IMR-90 (cell line): ENCODE measurements around the gene FTO. TPM values are rescaled to one million over a fixed set of nuclear protein-coding genes. Genes with fewer than 3 reads are reported as not detected.

ENCODE experiments used
- ATAC-seq: fragments of 200-7000 bp; cut with Tn5 transposase; 2 replicates; pipeline ENCODE4 v1.9.1; 2020; ENCODE audit warnings: low read depth, mild to moderate bottlenecking, moderate library complexity
- BruUV-seq: library from RNA; stranded (reverse); fragments of 400-500 nt; replicated peaks from 2 replicates; lab custom pipeline; 2021; lab: Mats Ljungman, UMichigan
- CTCF ChIA-PET: fragments of 300-600 bp; formaldehyde crosslinking; extraction: SDS; loops from one replicate; lab custom pipeline; 2021; ENCODE audit warnings: antibody characterized with exemption; lab: Yijun Ruan, JAX
- POLR2A ChIA-PET: fragments of 300-600 bp; sonication (Branson Sonifier 250); formaldehyde crosslinking; loops from one replicate; lab custom pipeline; 2022; ENCODE audit warnings: antibody characterized with exemption; ENCODE audit not compliant: unreplicated experiment; lab: Charles Lee
- DNase-seq: peaks from one replicate; pipeline ENCODE4 v3.0.0; 2013
- H2AFZ ChIP-seq: replicated peaks from 2 replicates; pipeline ENCODE3; 2013; ENCODE audit warnings: low read length, mild to moderate bottlenecking; ENCODE audit not compliant: poor library complexity
- H2AK5ac ChIP-seq: 2 replicates; pipeline ENCODE4 v1.6.1; 2013; ENCODE audit warnings: low read depth, low read length, inconsistent platforms
- H2AK9ac ChIP-seq: replicated peaks from 2 replicates; pipeline ENCODE3; 2013; ENCODE audit warnings: mild to moderate bottlenecking, low read depth, low read length, moderate library complexity; ENCODE audit not compliant: poor library complexity
- H2BK120ac ChIP-seq: 2 replicates; pipeline ENCODE4 v1.6.1; 2013; ENCODE audit warnings: low read depth, low read length, inconsistent platforms
- H2BK15ac ChIP-seq: 3 replicates; pipeline ENCODE4 v1.6.1; 2013; ENCODE audit warnings: low read depth, low read length, inconsistent platforms
- H2BK20ac ChIP-seq: 2 replicates; pipeline ENCODE4 v1.6.1; 2013; ENCODE audit warnings: low read depth, mild to moderate bottlenecking, inconsistent platforms, low read length, moderate library complexity
- H2BK5ac ChIP-seq: 2 replicates; pipeline ENCODE4 v1.6.1; 2013; ENCODE audit warnings: mild to moderate bottlenecking, low read depth, low read length, inconsistent platforms; ENCODE audit not compliant: poor library complexity, severe bottlenecking
- H3K14ac ChIP-seq: replicated peaks from 2 replicates; pipeline ENCODE4 v1.6.1; 2013; ENCODE audit warnings: low read depth, low read length, inconsistent platforms
- H3K18ac ChIP-seq: 2 replicates; pipeline ENCODE4 v1.6.1; 2013; ENCODE audit warnings: low read depth, low read length, control low read depth
- H3K23ac ChIP-seq: 2 replicates; pipeline ENCODE4 v1.6.1; 2013; ENCODE audit warnings: low read depth, low read length, inconsistent platforms
- H3K27ac ChIP-seq: 2 replicates; pipeline ENCODE4 v1.5.1; 2013; ENCODE audit warnings: mild to moderate bottlenecking, control low read depth, low read length; ENCODE audit not compliant: insufficient read depth
- H3K27me3 ChIP-seq: 2 replicates; pipeline ENCODE4 v1.6.1; 2013; ENCODE audit warnings: low read length; ENCODE audit not compliant: control insufficient read depth, insufficient read depth
- H3K36me3 ChIP-seq: 2 replicates; pipeline ENCODE4 v1.6.1; 2013; ENCODE audit warnings: low read length, mixed read lengths; ENCODE audit not compliant: control insufficient read depth, insufficient read depth
- H3K4ac ChIP-seq: 2 replicates; pipeline ENCODE4 v1.6.1; 2013; ENCODE audit warnings: low read depth, low read length, inconsistent platforms
- H3K4me1 ChIP-seq: 2 replicates; pipeline ENCODE4 v1.6.1; 2013; ENCODE audit warnings: low read length, mixed read lengths; ENCODE audit not compliant: control insufficient read depth, insufficient read depth
- H3K4me2 ChIP-seq: 2 replicates; pipeline ENCODE4 v1.6.1; 2013; ENCODE audit warnings: low read depth, mild to moderate bottlenecking, control low read depth, low read length, moderate library complexity
- H3K4me3 ChIP-seq: 2 replicates; pipeline ENCODE4 v1.5.1; 2013; ENCODE audit warnings: low read depth, mild to moderate bottlenecking, control low read depth, low read length, moderate library complexity; ENCODE audit not compliant: insufficient read depth
- H3K56ac ChIP-seq: 2 replicates; pipeline ENCODE4 v1.6.1; 2013; ENCODE audit warnings: low read length, inconsistent platforms; ENCODE audit not compliant: insufficient read depth; ENCODE audit errors: extremely low read depth
- H3K79me1 ChIP-seq, 2 experiments: 2 replicates each; pipeline ENCODE4 v1.6.1; 2013; ENCODE audit warnings: low read length in 2 of 2, inconsistent platforms in 1 of 2, low read depth in 1 of 2
- H3K9ac ChIP-seq: 2 replicates; pipeline ENCODE4 v1.6.1; 2013; ENCODE audit warnings: low read depth, low read length, control low read depth
- H3K9me1 ChIP-seq: 2 replicates; pipeline ENCODE4 v1.6.1; 2013; ENCODE audit warnings: low read length, inconsistent platforms; ENCODE audit not compliant: insufficient read depth
- H3K9me3 ChIP-seq: 2 replicates; pipeline ENCODE4 v1.6.1; 2013; ENCODE audit warnings: low read length; ENCODE audit not compliant: control insufficient read depth, insufficient read depth
- H4K20me1 ChIP-seq: 2 replicates; pipeline ENCODE4 v1.6.1; 2013; ENCODE audit warnings: low read length, inconsistent platforms; ENCODE audit not compliant: insufficient read depth
- H4K5ac ChIP-seq: 2 replicates; pipeline ENCODE4 v1.6.1; 2013; ENCODE audit warnings: mild to moderate bottlenecking, low read depth, low read length, control low read depth
- H4K8ac ChIP-seq, 2 experiments: 2 replicates each; pipeline ENCODE4 v1.6.1; 2013; ENCODE audit warnings: low read depth in 2 of 2, low read length in 2 of 2, control low read depth in 1 of 2, inconsistent platforms in 1 of 2
- H4K91ac ChIP-seq: 2 replicates; pipeline ENCODE4 v1.6.1; 2013; ENCODE audit warnings: low read depth, low read length, inconsistent platforms; ENCODE audit not compliant: insufficient read depth
- CHD1 ChIP-seq: IDR thresholded peaks from 2 replicates; pipeline ENCODE4 v1.6.1; 2012; ENCODE audit warnings: low read depth, low read length, improper control_type of control experiment
- CTCF ChIP-seq: conservative IDR thresholded peaks from 2 replicates; pipeline ENCODE4 v1.5.1; 2012; ENCODE audit warnings: mild to moderate bottlenecking, low read depth, low read length, improper control_type of control experiment
- FOS ChIP-seq: fragments of 150-350 bp; IDR thresholded peaks from 2 replicates; pipeline ENCODE4 v1.6.1; 2016; ENCODE audit warnings: low read depth, low read length
- MAFK ChIP-seq: IDR thresholded peaks from 2 replicates; pipeline ENCODE4 v1.6.1; 2012; ENCODE audit warnings: low read depth, low read length, improper control_type of control experiment
- MAZ ChIP-seq: IDR thresholded peaks from 2 replicates; pipeline ENCODE4 v1.6.1; 2012; ENCODE audit warnings: low read depth, mild to moderate bottlenecking, low read length, improper control_type of control experiment, moderate library complexity, borderline replicate concordance
- MXI1 ChIP-seq: IDR thresholded peaks from 2 replicates; pipeline ENCODE4 v1.6.1; 2012; ENCODE audit warnings: low read depth, mild to moderate bottlenecking, low read length, moderate library complexity, borderline replicate concordance
- NFE2L2 ChIP-seq: fragments of 150-350 bp; IDR thresholded peaks from 2 replicates; pipeline ENCODE4 v1.6.1; 2016; ENCODE audit warnings: low read depth, mild to moderate bottlenecking, low read length
- POLR2A ChIP-seq: IDR thresholded peaks from 2 replicates; pipeline ENCODE4 v1.6.1; 2012; ENCODE audit warnings: mild to moderate bottlenecking, low read depth, low read length
- RAD21 ChIP-seq: IDR thresholded peaks from 2 replicates; pipeline ENCODE4 v1.6.1; 2012; ENCODE audit warnings: low read length, improper control_type of control experiment
- RFX5 ChIP-seq: IDR thresholded peaks from 2 replicates; pipeline ENCODE4 v1.8.0; 2012; ENCODE audit warnings: low read depth, mild to moderate bottlenecking, low read length, moderate library complexity
- SMC3 ChIP-seq: fragments of 150-350 bp; IDR thresholded peaks from 2 replicates; pipeline ENCODE4 v1.6.1; 2016; ENCODE audit warnings: low read depth, mild to moderate bottlenecking, antibody characterized with exemption, low read length, moderate library complexity
- USF2 ChIP-seq: fragments of 150-350 bp; IDR thresholded peaks from 2 replicates; pipeline ENCODE4 v1.6.1; 2017; ENCODE audit warnings: mild to moderate bottlenecking, antibody characterized with exemption, low read length, low read depth
- WGBS, 2 experiments: methylation state at CpG; one replicate each; pipeline versions ENCODE4 v1.1.5 to v1.1.7; 2013; ENCODE audit warnings: missing lambda C conversion rate in 2 of 2; ENCODE audit not compliant: insufficient read length in 1 of 2; ENCODE audit errors: extremely low coverage in 2 of 2; 5-methylcytosine and 5-hydroxymethylcytosine counted together
- dilution Hi-C: fragments of 300-500 bp; cut with HindIII; formaldehyde crosslinking; loops from one replicate; pipeline ENCODE4 v1.14.3; 2018; ENCODE audit warnings: low sequenced_read_pairs; ENCODE audit not compliant: unreplicated experiment
- in situ Hi-C: fragments of 300-500 bp; cut with MboI; formaldehyde crosslinking; loops from 3 replicates; pipeline ENCODE4 v1.14.3; 2019; ENCODE audit warnings: low sequenced_read_pairs, inconsistent platforms, mixed read lengths
- intact Hi-C: fragments of 100-400 bp; cut with micrococcal nuclease; formaldehyde crosslinking; loops from 2 replicates; pipeline ENCODE4 v1.10.0; 2022
- polyA plus RNA-seq, 3 experiments: library from polyadenylated mRNA; depleted of rRNA; stranded (reverse); fragments of >200 nt; gene quantifications; 2 replicates each; pipeline ENCODE4 v1.2.3, GENCODE V29; 2012; ENCODE audit warnings: low replicate concordance in 1 of 3
- total RNA-seq: library from RNA; depleted of rRNA; stranded (reverse); fragments of >200 nt; gene quantifications from 2 replicates; pipeline ENCODE4 v1.2.3, GENCODE V29; 2012

Gene FTO
- total and polyA plus RNA-seq, 2 of the 4 experiments (the other 2 are of a cell fraction), result 70.3 to 132 TPM

- no peaks in the 10 kb centered on the region for H4K20me1 ChIP-seq
- ChIA-PET POLR2A (no interaction called here), CTCF (no interaction called here)
- no peak for ATAC-seq
- H3K27ac ChIP-seq, result no peak overlapping the region
- no peaks in the 10 kb centered on the region for H3K36me3 ChIP-seq
- H3K4me3 ChIP-seq, result no peak overlapping the region
- no peak overlapping the region for H3K14ac ChIP-seq
- H3K4me2 ChIP-seq, result no peak overlapping the region
- no peak overlapping the region for H3K4ac ChIP-seq
- no peaks in the 10 kb centered on the region for H3K9me1 ChIP-seq
- H3K18ac ChIP-seq, result no peak overlapping the region
- H2BK20ac ChIP-seq, result no peak overlapping the region
- no peak overlapping the region for H2AFZ ChIP-seq
- dilution Hi-C loops, result no loop called here
- H2BK15ac ChIP-seq, result no peak overlapping the region
- H2BK5ac ChIP-seq, result no peak overlapping the region
- in situ Hi-C loops, result no loop called here
- intact Hi-C loops, result no loop called here
- no peak overlapping the region for H4K8ac ChIP-seq
- H4K91ac ChIP-seq, result no peak overlapping the region
- no peak for TF ChIP-seq USF2
- TF ChIP-seq SMC3, result no peak
- TF ChIP-seq RAD21, result no peak
- TF ChIP-seq CHD1, result no peak
- no peak for TF ChIP-seq NFE2L2
- TF ChIP-seq MXI1, result no peak
- TF ChIP-seq POLR2A, result no peak
- TF ChIP-seq MAFK, result no peak
- TF ChIP-seq FOS, result no peak
- no peak for TF ChIP-seq CTCF
- no peak for TF ChIP-seq RFX5
- no peak for TF ChIP-seq MAZ
- no peaks in the 10 kb centered on the region for H3K9me3 ChIP-seq
- no peak overlapping the region for H3K23ac ChIP-seq
- H2AK5ac ChIP-seq, result no peak overlapping the region
- H3K4me1 ChIP-seq, result no peaks in the 10 kb centered on the region
- H3K79me1 ChIP-seq, result no peaks in the 10 kb centered on the region
- no peak overlapping the region for H3K9ac ChIP-seq
- DNase-seq, result no peak
- no peak overlapping the region for H2BK120ac ChIP-seq
- WGBS, 2 experiments, result no CpG with 5 or more reads among the region's 1 CpG
- no peak overlapping the region for H2AK9ac ChIP-seq
- no peaks in the 10 kb centered on the region for H3K27me3 ChIP-seq
- H4K5ac ChIP-seq, result no peak overlapping the region
- H3K56ac ChIP-seq, result no peak overlapping the region
- BruUV-seq, result no TSS peak
These were observed 151.6 kb downstream of the FTO start for GRCh38 chr16:53855511-53855910.
